Measurements from ENCODE around the gene PLEKHM3.

Gene PLEKHM3

DNA sequence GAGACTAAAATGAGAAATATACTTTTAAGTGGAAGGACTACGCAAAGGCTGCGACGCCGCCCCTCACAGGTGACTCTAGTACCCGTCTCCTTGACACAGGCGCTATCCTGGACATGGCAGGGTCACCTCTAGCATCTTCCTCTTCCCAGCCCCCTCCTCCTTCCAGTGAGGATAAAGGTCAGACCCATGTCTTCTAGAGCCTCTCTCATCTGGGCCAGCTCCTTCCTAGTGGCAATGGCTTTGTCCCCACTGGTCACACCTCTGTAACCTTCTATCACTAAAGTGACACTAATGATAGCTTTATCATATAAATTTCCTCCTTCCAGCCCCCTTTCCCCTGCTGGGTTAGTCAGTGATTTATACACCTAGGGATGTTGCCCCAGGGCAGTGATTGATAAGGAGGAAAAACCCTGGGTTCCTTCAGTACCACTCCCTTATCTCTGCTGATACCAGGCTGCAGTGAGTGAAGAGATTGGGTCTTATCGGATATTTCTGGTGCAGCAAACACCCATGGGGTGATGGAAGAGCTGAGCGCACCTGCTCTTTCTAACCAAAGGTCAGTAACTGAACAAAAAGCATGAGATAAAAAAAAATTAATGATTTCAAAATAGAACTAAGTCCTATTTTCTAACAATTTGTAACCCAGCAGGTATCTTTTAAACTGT is 193.6 kb downstream of the PLEKHM3 start:
- Histone ChIP-seq H3K79me2 (ENCODE audit: insufficient read depth, low read length) (no peaks in the 10 kb centered on the region), H3K4me3 (ENCODE audit: insufficient read depth, low read length, poor library complexity, severe bottlenecking) (no peak overlapping the region), H3K9me2 (replicated peaks; ENCODE audit: insufficient read depth, low read length) (no peaks in the 10 kb centered on the region), H2AFZ (ENCODE audit: low read depth, low read length, severe bottlenecking) (no peak overlapping the region), H3K27ac (ENCODE audit: low read depth, low read length) (no peak overlapping the region), H3K9ac (ENCODE audit: low read length) (no peak overlapping the region), H3K36me3 (ENCODE audit: low read length) (no peaks in the 10 kb centered on the region), H3K9me3 (ENCODE audit: insufficient read depth, low read length) (no peaks in the 10 kb centered on the region), H3F3A (ENCODE audit: insufficient read depth) (no peaks in the 10 kb centered on the region), H3K4me2 (ENCODE audit: low read depth, low read length, poor library complexity, severe bottlenecking) (no peak overlapping the region), H4K20me1 (ENCODE audit: low read depth, low read length) (no peaks in the 10 kb centered on the region), H3K27me3 (ENCODE audit: low read length) (no peaks in the 10 kb centered on the region)
- no peak for TF ChIP-seq EZH2phosphoT487 (conservative IDR thresholded peaks at IDR 0.05; ENCODE audit: low read length)
- TF ChIP-seq, protein P1, sequence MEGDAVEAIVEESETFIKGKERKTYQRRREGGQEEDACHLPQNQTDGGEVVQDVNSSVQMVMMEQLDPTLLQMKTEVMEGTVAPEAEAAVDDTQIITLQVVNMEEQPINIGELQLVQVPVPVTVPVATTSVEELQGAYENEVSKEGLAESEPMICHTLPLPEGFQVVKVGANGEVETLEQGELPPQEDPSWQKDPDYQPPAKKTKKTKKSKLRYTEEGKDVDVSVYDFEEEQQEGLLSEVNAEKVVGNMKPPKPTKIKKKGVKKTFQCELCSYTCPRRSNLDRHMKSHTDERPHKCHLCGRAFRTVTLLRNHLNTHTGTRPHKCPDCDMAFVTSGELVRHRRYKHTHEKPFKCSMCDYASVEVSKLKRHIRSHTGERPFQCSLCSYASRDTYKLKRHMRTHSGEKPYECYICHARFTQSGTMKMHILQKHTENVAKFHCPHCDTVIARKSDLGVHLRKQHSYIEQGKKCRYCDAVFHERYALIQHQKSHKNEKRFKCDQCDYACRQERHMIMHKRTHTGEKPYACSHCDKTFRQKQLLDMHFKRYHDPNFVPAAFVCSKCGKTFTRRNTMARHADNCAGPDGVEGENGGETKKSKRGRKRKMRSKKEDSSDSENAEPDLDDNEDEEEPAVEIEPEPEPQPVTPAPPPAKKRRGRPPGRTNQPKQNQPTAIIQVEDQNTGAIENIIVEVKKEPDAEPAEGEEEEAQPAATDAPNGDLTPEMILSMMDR (IDR thresholded peaks at IDR 0.05; ENCODE audit: insufficient read depth, low read length, poor library complexity, severe bottlenecking): no peak

DNA sequence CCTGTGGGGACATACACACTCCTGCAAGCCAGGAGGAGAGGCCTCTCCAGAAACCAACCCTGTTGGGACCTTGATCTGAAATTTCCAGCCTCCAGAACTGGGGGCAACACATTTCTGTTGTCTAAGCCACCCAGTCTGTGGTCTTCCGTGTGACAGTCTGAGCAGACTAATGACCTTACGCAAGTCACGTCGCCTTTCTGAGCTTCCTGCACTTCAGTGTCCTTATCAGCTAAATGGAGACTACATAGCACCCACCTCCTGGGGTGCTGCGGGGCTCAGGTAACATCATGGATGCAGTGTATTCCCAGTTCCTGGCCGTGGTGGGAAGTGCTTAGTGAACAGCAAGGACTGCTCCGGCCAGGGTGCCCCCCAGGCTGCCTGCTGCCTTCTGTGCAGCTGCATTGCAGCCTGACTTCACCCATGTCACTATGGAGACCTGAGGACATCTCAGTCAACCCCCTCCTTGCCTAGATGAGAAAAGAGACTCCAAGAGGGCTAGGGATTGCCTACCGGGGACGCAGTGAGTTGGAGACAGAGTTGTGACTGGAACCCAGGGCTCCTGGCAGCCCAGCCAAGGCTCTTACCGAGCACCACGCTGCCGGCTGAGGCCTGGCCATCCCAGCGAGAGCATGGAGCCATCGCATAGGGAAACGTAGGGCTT is 194.4 kb downstream of the PLEKHM3 start:
- TF ChIP-seq EZH2phosphoT487 (conservative IDR thresholded peaks at IDR 0.05; ENCODE audit: low read length): no peak
- TF ChIP-seq, protein P1 (IDR thresholded peaks at IDR 0.05; ENCODE audit: insufficient read depth, low read length, poor library complexity, severe bottlenecking): no peak
- Histone ChIP-seq H3K79me2 (ENCODE audit: insufficient read depth, low read length) (no peaks in the 10 kb centered on the region), H3K9ac (ENCODE audit: low read length) (no peak overlapping the region)

DNA sequence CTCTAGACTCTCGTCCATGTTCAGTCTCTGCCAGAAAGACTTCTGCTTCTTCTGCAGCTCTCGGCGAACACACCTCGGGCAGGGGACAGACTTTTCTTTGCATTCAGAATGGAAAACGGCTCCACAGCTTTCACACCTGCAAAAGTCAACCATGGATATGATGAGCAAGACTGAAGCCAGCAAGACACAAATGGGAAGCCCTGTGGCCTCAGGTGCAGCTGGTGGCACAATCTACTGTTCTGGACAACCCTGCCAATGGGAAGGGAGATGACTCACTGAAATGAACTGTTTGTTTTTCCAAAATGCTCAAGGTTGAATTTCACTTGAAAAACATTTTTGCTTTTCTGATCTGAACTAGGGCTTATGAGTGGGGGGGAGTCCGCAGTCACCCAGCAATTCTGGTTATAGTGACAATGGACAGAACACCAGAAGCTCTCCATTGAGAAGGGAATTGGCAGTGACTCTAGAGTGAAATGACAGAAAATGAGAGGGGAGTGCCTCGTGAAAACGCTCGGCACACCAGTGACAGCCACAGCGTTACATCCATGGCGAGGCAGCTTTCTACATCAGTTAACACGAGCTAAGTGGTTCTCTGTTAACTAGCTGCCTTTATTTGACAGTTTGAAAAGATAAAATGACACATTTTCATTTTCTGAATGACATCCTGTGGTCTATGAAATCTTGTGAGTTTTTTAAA is 196.8 kb downstream of the PLEKHM3 start:
- H3K79me2 ChIP-seq (ENCODE audit: insufficient read depth, low read length): no peaks in the 10 kb centered on the region
- TF ChIP-seq, protein P1 (IDR thresholded peaks at IDR 0.05; ENCODE audit: insufficient read depth, low read length, poor library complexity, severe bottlenecking): no peak
- TF ChIP-seq EZH2phosphoT487 (conservative IDR thresholded peaks at IDR 0.05; ENCODE audit: low read length): no peak
- H3K27ac ChIP-seq (ENCODE audit: low read depth, low read length): no peak overlapping the region
- H3K4me2 ChIP-seq (ENCODE audit: low read depth, low read length, poor library complexity, severe bottlenecking): no peak overlapping the region
- no peak overlapping the region for H3K9ac ChIP-seq (ENCODE audit: low read length)
- H3K27me3 ChIP-seq (ENCODE audit: low read length): no peaks in the 10 kb centered on the region
- H3K36me3 ChIP-seq (ENCODE audit: low read length): no peaks in the 10 kb centered on the region
- no peaks in the 10 kb centered on the region for H4K20me1 ChIP-seq (ENCODE audit: low read depth, low read length)
- H3K9me2 ChIP-seq (replicated peaks; ENCODE audit: insufficient read depth, low read length): no peaks in the 10 kb centered on the region
- no peak overlapping the region for H3K4me3 ChIP-seq (ENCODE audit: insufficient read depth, low read length, poor library complexity, severe bottlenecking)
- no peaks in the 10 kb centered on the region for H3K9me3 ChIP-seq (ENCODE audit: insufficient read depth, low read length)
- H2AFZ ChIP-seq (ENCODE audit: low read depth, low read length, severe bottlenecking): no peak overlapping the region
- H3F3A ChIP-seq (ENCODE audit: insufficient read depth): no peaks in the 10 kb centered on the region

More for the DNA sequence above, 194.4 kb downstream of the PLEKHM3 start:
- Histone ChIP-seq H3K27ac (ENCODE audit: low read depth, low read length) (no peak overlapping the region), H2AFZ (ENCODE audit: low read depth, low read length, severe bottlenecking) (no peak overlapping the region), H3K36me3 (ENCODE audit: low read length) (no peaks in the 10 kb centered on the region), H3K4me3 (ENCODE audit: insufficient read depth, low read length, poor library complexity, severe bottlenecking) (no peak overlapping the region), H3K9me3 (ENCODE audit: insufficient read depth, low read length) (no peaks in the 10 kb centered on the region), H3F3A (ENCODE audit: insufficient read depth) (no peaks in the 10 kb centered on the region), H3K27me3 (ENCODE audit: low read length) (no peaks in the 10 kb centered on the region), H3K9me2 (replicated peaks; ENCODE audit: insufficient read depth, low read length) (no peaks in the 10 kb centered on the region), H3K4me2 (ENCODE audit: low read depth, low read length, poor library complexity, severe bottlenecking) (no peak overlapping the region), H4K20me1 (ENCODE audit: low read depth, low read length) (no peaks in the 10 kb centered on the region)
